WERI-Rb-1 (cell line): ENCODE measurements around the gene MPPE1.

Experiments
- DNase-seq: peaks from one replicate; pipeline ENCODE4 v3.0.0-alpha.2; 2020
- H3K27ac ChIP-seq: fragments of 250-450 bp; sonication (Bioruptor Pico); 2 replicates; pipeline ENCODE4 v1.5.1; 2020; ENCODE audit warnings: mild to moderate bottlenecking, moderate library complexity
- H3K27me3 ChIP-seq: fragments of 250-450 bp; sonication (Bioruptor Pico); 2 replicates; pipeline ENCODE4 v1.5.1; 2021; ENCODE audit warnings: mild to moderate bottlenecking, low read depth, moderate library complexity; ENCODE audit not compliant: insufficient read depth, severe bottlenecking
- H3K36me3 ChIP-seq: fragments of 250-450 bp; sonication (Bioruptor Pico); 2 replicates; pipeline ENCODE4 v1.5.1; 2020; ENCODE audit warnings: mild to moderate bottlenecking, moderate library complexity
- H3K4me3 ChIP-seq: 2 replicates; pipeline ENCODE4 v1.5.1; 2011; ENCODE audit warnings: low read depth, mild to moderate bottlenecking, control low read depth, low read length
- H3K9me3 ChIP-seq: fragments of 250-450 bp; sonication (Bioruptor Pico); 2 replicates; pipeline ENCODE4 v1.5.1; 2021; ENCODE audit warnings: mild to moderate bottlenecking, moderate library complexity; ENCODE audit not compliant: severe bottlenecking
- TF ChIP-seq, protein P1 (sequence below): IDR thresholded peaks from 2 replicates; pipeline ENCODE4 v1.5.1; 2011; ENCODE audit warnings: low read depth, mild to moderate bottlenecking, control low read depth, inconsistent platforms, low read length

Gene MPPE1

DNA sequence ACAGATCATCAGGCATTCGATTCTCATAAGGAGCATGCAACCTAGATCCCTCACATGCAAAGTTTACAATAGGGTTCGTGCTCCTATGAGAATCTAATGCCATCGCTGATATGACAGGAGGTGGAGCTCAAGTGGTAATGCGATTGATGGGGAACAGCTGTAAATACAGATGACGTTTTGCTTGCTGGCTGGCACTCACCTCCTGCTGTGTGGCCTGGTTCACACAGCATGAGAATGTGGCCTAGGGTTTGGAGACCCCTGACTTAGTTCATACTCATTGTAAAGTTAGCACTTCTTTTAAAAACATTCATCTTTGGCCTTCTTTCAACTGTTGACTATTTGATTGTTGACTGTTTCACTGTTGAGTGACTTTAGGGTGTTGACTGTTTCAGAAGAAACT lies 65.6 kb downstream of the MPPE1 start:
- no peaks in the 10 kb centered on the region for H3K9me3 ChIP-seq
- TF ChIP-seq, protein P1, sequence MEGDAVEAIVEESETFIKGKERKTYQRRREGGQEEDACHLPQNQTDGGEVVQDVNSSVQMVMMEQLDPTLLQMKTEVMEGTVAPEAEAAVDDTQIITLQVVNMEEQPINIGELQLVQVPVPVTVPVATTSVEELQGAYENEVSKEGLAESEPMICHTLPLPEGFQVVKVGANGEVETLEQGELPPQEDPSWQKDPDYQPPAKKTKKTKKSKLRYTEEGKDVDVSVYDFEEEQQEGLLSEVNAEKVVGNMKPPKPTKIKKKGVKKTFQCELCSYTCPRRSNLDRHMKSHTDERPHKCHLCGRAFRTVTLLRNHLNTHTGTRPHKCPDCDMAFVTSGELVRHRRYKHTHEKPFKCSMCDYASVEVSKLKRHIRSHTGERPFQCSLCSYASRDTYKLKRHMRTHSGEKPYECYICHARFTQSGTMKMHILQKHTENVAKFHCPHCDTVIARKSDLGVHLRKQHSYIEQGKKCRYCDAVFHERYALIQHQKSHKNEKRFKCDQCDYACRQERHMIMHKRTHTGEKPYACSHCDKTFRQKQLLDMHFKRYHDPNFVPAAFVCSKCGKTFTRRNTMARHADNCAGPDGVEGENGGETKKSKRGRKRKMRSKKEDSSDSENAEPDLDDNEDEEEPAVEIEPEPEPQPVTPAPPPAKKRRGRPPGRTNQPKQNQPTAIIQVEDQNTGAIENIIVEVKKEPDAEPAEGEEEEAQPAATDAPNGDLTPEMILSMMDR: no peak
- H3K27me3 ChIP-seq: no peaks in the 10 kb centered on the region
- no peaks in the 10 kb centered on the region for H3K36me3 ChIP-seq
- no peak overlapping the region for H3K4me3 ChIP-seq
- no peak overlapping the region for H3K27ac ChIP-seq
- no peak for DNase-seq

DNA sequence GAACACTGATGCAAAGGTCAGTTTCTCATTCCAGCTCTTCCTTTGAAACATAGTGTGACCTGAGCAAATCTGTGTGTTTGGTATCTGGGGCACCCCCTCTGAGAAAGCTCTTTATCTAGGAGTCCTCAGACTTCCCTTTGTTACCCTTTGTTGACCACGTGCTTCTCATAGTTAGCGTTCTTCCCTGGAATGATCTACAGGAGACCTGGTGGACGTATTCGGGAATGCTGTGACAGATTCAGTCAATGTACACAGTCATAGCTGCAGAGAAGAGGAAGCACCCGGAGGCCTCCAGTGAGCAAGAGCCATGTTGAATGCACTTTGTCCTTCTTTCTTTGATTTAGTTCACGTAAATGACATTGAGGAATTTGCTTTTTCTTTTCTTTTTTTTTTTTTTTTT lies 67.6 kb downstream of the MPPE1 start:
- DNase-seq: no peak
- H3K27ac ChIP-seq: no peak overlapping the region
- TF ChIP-seq, protein P1: no peak

GRCh38 chr18:11839556-11839955 lies 68.6 kb downstream of the MPPE1 start:
- H3K36me3 ChIP-seq: no peaks in the 10 kb centered on the region
- no peaks in the 10 kb centered on the region for H3K27me3 ChIP-seq
- DNase-seq: no peak
- TF ChIP-seq, protein P1: no peak
- H3K4me3 ChIP-seq: no peak overlapping the region
- no peak overlapping the region for H3K27ac ChIP-seq
- H3K9me3 ChIP-seq: no peaks in the 10 kb centered on the region

More for the DNA sequence above, 67.6 kb downstream of the MPPE1 start:
- no peaks in the 10 kb centered on the region for H3K36me3 ChIP-seq
- no peaks in the 10 kb centered on the region for H3K9me3 ChIP-seq
- no peaks in the 10 kb centered on the region for H3K27me3 ChIP-seq
- H3K4me3 ChIP-seq: no peak overlapping the region

- H3K4me3 ChIP-seq: no peak overlapping the region
- no peak overlapping the region for H3K27ac ChIP-seq
- TF ChIP-seq, protein P1: no peak
- no peak for DNase-seq
- no peaks in the 10 kb centered on the region for H3K27me3 ChIP-seq
- no peaks in the 10 kb centered on the region for H3K9me3 ChIP-seq
- H3K36me3 ChIP-seq: no peaks in the 10 kb centered on the region
Measured at GRCh38 chr18:11834772-11835171, 73.3 kb downstream of the MPPE1 start.
